Measurements from ENCODE around the gene PGM1.

The PGM1 gene

DNA sequence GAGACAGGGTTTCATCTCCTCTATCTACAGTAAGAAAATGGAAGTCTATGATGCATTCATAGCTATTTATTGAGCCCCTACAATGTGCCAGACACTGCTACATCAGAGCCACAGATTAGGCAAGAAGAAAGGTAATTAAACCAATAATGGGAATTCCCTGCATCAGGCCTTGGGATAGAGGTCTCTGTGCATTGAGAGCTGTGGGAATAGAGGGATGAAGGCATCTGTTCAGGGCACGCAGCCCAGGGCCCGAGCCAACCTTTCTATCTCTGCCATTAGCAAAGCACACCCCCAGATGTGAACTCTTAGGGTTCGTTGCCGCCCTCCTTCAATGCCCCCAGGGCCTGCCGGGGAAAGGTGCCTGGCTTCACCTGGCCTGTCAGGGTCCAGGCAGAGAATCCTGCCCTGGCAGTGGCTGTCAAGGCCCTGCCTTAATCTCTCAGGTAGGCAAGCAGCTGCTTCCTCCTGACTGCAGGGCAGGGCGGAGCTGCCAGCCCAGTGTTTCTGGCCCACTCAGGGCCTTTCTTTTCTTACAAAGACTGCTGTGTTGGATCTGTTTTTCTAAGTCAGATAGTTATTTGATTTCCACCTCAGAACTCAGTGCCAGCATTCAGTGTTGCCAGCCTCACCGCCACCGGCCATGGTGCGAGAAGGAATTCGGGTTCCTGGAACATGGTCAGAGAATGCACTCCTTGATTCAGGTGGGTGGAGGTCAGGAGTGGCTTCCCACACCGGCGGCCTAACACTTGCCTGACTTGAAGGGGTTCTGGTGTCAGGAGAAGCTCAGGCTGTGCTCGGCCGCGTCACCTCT is 76.1 kb downstream of the PGM1 start:
- no peak for DNase-seq

DNA sequence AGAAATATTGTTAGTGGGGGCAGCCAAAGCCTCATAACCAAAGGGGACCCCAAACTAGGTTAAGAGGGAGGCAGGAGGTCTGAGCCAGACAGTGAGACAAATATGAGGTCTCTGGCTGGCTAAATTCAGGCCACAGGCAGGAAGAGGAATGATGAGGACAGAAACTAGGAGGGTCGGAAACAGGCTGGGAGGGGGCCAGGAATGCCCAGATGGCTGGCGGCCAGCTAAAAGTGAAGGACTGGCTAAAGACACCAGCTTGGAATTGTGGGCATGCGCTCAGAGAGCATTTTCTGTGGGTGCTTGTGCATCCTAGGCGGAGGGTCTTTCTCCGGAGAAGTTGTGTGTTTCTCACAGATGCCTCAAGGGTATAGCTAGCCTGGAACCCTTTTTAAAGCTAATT is 77.0 kb downstream of the PGM1 start:
- no peak for DNase-seq

DNA sequence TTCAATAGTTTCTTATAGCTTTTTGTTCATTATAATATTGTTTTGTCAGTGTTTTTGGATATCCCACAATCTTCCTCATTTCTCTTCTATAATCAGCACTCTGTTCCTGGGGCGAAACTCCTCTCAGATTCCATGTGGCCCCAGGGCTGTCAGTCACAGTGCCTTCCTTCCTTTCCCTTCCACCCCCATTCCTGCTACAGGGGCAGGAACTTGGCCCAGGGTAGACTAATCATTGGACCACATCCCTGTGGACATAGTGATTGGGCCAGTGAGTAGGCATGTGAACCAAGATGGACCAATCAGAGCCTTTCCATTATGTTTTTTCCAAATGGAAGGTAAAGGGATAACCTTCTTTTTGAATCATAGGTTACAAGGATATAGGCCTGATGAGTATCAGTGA is 78.3 kb downstream of the PGM1 start:
- DNase-seq = no peak

DNA sequence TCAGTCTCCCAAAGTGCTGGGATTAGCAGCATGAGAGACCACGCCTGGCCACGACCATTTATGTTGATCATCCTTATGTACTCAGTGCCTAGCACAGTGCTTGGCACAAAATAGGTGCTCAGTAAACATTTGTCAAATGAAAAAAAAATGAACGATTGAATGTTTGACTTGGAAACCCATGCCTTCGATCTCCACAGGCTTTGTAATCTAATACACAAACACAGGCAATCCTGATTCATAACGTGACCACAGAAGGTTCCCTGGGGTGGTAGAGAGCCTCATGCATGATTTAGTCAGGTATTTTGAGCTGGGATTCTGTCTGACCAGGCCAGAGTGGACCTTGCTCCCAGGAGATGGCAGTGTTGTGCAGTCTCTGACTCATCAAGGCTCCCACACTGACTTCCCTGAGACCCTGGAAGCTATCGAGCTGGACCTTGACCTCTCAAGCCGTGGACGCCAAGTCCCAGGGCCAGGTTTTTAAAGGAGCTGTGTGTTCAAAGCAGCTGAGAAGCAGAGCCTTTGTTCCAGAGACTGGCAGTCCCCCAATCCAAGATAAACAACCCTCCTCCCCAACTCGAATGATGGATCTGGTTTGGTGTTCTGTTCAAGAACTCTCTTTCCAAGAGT is 81.1 kb downstream of the PGM1 start:
- peak in 3 of 4 experiments; percentile 16 to 47 (median 30) for DNase-seq

DNA sequence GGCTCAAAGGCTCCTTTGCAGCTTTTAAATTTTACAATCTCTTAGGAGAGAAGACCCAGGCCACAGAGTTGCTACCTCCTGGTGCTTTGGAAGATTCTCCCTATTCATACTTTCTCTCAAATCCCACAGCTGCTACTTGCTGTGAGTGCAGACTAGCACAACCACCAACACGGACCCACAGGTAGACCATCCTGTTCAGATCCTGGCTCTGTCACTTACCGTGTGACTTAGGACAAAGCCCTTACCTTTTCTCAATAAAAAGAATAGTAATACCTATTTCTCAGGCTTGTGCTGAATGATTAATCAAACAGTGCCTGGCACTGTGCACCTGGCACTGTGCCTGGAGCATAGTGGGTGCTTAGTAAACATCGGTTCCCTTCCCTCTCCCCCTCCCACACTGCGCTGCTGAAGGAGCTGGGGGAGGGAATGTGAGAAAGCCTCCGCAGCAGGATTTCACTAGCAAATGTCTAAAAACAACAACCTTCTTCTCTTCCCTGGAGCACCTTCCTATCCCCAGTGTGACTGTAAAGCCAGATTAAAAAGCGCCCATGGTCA is 81.7 kb downstream of the PGM1 start:
- DNase-seq = no peak

DNA sequence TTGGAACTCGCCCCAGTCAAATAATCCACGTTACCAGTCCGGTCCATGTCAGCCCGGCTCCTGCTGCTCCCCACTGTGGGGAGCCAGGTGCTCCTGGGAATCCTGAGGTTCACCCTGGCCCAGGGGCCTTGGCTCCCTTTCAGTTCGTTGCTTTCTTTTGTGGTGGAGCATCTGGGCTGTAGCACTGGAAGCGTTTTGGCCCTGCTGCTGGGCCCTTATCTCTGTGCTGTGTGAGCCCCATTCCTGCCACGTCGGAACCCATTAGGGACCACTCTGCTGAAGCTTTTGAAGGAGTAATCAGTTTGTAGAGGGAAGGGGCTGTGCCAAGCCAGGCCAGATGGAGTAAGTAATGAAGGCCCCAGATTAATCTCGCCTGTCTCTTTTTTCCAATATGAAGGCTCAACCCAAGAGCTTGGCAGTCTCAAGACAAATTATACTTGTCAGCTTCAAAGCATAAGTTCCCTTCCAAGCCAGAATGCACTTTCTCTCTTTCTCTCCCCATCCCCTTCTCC is 82.3 kb downstream of the PGM1 start:
- DNase-seq = no peak

DNA sequence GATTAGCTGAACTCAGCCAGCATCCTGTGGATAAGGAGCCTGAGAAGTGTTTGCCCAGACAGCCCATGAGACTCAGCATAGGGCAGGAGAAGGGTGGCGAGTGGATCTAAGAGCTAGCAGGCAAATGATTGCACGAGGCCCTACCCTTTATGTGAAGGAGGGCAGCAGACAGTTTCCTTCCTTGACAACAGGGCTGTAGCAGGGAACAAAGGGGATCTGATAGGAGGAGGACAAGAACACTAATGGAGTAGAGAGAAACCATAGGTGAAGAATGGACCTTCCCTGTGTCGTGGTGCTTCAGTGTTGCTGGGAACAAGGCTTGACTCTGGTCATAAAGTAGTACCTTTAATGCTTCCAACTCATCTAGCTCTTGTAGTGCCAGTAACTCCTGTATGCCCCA is 84.3 kb downstream of the PGM1 start:
- DNase-seq = no peak

DNA sequence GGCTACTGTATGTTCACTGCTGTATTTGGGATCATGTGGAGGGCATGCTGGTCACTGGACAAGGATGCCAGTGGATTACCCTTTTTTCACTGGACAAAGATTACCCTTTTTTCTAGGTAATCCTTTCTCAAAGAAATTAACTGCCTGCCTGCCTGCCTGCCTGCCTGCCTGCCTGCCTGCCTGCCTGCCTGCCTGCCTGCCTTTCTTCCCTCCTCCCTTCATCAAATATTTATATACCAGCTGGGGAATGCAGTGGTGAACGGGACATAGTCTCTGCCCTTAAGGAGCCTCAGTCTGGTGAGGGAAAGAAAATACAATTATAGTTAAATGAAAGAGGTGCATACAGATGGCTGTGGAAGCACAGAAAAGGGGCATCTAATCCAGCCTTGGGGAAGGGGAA is 85.0 kb downstream of the PGM1 start:
- DNase-seq = no peak

DNA sequence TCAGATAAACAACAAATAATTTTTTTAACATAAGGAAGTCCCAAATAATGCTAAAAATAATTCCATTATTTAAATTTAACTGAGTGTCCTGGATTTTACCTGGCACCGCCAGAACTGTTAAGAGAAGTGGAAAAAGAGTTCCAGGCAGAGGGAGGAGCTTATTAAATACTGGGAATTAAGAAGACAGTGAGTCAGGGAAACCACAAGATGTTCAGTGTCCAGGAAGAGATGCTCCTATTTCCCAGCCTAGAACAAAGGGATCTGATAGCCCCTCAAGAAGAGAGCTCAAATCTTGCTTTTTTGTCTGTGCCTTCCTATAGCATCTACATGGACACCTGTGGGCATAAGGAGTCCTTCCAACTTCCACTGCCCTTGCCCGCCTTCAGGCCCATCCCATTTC is 85.9 kb downstream of the PGM1 start:
- DNase-seq = no peak

DNA sequence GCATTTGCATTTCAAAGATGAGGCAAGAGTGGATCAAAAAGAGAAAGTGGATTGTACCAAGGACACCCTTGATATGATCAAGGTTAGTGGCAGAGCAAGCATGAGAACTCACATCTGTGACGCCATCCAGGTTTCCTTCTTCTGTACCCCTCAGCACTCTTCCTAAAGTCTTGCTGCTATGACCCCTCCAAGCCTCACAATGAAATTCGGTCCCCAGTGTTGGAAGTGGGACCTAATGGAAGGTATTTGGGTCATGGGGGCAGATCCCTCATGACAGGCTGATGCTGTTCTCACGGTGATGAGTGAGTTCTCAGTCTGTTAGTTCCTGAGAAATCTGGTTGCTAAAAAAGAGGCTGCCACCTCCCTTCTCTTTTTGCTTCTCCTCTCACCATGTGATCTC is 86.4 kb downstream of the PGM1 start:
- no peak for DNase-seq

DNA sequence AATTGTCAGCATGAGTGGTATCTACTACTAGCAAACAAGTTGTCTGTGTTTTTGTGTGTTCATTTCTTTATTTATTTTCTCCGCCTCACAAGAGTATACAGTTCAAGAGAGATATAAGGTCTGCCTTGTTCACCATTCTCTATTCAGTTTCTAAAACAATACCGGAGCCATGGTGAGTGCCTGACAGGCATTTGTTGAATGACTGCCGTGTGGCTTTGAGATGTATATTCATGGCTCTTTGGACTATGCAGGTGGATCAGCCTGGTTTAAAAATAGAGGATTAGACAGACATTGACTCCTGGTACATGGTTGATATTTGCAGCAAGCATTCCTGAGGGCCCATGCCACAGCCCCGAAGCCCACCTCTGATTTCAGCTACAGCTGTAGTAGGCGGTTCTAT is 89.7 kb downstream of the PGM1 start:
- DNase-seq = no peak

DNA sequence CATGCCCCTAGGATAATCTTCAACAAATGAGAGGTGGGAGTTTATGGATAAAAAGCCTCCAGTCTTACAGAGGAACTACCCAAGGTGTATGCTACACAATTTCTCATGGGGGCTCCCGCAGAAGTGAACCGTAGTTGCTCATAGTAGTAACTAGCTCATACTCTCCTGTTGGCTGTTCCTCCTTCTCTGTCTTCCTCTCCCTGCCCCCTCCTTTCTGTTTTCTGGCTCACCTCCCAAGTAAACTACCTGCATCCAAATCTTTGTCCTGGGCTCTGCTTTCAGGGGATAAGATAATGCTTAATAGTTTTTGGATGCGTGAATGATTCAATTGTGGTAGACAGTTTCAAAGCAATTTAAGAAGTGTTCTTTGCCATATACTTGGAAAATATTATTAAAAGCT is 90.5 kb downstream of the PGM1 start:
- no peak for DNase-seq

DNA sequence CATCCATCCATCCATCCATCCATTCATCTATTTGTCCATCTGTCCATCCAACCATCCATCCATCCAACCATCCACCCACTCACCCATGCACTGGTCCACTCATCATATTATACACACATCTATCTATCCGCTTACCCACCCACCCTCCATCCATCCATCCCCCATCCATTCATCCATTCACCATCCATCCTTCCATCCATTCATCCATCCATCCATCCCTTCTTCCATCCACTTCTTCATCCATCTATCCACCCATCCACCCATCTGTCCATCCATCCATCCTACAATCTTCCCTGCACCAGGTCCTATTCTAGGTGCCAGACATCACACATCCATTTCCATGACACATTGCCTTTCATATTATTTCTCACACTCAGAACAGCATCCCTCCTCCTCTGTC is 93.5 kb downstream of the PGM1 start:
- no peak for DNase-seq

DNA sequence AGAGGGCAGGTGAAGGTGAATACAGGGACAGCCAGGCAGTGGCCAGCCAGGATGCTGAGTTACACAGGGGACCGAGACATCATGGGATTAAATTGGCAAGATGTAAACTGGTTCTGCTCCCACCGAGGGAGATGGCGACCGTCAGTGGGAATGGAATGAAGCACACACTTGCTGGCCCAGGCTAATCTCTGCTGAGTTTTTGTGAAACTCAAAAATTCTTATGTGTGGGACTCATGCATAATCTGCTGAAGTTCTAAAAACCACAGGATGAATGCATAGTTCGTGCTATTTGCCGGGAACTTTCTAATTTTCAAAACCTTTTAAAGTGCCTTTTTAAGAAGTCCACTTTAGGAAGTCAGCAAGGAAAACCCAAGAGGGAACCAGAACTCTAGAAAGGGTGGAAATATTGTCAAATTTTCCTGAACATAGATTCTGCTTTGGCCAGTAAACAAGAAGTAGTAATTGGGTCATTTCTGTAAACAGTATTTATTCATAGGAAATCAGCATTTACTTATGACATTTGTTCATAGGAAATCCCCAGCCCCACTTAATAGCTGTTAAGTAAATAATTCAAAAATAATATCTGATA is 95.2 kb downstream of the PGM1 start:
- DNase-seq = no peak

DNA sequence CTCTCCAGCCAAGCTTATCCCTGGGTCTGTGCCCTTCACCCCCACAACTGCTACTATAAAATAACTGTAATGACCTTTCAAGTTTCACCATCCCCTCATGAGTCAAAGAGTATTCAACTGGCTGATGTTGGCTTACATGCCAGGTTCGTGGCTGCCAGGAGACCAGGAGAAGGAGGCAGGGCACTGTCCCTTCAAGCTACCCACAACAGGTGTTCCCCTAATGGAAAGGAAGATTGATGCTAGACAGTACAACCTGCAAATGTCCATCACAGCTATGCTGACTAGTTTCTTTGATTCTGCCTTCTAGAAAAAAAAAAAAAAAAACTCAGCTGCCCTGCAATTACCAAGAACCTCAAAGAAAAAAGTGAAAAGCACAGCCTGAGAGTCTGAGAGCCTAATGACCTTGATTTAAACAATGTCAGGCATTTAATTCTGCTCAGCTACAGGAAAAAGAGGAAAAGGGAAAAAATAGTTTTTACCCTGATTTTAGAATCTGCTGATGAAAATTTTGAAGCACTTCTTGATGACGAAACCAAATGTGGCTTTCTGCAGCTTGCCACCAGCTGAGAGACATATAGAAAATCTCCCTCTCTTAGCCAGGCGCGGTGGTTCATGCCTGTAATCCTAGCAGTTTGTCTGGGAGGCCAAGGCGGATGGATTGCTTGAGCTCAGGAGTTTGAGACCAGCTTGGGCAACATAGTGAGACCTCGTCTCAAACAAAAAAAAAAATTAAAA is 97.9 kb downstream of the PGM1 start:
- no peak for DNase-seq

DNA sequence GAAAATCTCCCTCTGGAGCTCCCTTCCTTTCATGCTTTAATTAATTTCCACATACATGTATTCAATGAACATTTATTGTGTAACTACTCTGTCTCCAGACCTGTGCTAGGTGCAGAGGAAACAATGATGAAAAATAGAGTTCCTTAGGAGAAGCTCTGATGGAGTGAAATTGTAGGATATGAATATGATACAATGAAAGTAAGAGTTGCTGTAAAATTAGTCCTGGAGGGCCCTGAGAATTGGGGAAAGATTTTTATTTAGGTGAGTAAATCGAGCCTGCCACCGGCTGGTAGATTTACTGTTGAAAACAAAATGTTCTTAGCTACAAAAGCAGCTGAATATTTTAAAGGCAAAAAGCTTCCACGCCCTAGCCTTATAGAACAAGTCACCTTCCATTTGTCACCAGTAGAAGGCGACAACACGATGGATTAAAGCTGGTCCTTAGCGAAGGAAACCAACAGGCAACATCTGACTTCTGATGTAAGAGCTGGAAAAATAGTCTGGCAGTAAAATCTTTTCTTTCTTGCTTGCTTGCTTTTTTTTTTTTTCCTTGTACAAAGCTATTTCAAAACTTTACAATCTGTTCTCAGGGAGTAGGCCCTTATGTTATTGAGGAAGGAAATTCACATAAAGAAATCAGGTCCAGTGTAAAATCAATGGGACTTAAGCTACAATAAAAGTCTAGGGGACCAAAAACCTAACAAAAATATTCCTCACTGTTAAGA is 98.7 kb downstream of the PGM1 start:
- peak; percentile 68 to 84 (median 78) for DNase-seq

DNA sequence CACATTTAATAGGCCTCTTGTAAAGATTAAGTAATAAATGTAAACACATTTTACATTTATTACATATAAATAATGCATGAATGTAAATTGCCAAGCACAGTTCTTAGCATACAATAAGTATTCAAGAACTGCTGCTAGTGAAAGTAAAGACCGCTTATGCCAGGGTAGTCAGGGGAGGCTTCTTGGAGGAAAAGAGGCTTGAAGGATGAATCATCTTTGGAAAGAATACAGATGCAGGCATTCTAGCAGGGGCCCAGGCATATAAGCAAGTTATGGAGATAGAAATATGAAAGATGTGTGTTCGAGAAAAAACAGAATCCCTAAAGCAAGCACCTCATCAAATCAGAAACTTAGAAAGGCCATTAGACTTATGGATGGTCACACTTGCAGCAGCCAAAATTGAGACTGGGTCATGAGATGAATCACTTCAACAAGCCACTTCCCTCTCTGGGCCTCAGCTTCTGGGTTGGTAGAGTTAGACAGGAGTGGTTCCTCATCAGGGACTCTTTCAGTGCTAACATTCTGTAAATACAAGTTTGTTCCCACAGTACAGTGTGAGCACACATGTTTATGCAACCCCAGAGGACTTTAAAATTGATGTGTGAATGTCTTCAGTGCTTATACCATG is 100.8 kb downstream of the PGM1 start:
- peak; percentile 67 to 78 (median 72) for DNase-seq

DNA sequence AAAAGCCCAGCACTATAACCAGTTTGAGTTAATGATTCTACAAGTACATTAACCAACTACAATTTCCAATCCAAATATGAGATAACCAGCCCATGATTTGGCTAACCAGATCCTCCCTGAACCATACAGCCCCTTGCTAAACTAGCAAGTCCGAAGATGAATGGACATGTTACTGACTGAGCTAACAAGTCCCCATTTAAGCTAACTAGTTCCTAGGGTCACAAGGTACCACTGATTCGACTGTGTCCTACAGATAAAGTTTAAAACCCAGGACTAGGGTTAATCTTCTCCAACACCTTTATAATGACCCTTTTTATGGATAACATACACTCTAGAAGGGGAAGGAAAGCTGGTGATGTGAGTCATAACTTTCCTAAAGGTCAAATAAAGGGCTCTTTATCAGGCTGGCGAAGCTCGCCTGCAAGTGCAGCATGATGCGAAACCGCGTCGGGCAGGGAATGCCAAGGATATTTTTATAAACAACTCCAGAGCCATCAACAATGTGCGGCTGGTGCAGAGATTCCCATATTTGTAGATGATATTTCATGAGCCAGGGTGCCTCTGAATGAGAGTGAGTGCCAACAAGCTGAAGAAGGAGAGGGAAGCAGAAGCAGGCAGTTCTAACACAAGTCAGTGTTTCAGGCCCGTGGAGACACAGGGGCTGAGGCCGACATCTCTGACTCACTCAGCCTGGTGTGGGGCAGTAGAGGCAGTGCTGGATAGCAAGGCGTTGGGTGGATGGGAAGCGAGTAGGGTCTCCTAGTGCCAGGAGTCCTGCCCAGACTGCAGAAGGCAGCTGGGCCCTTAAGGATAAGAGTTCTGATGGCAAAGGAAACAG is 105.0 kb downstream of the PGM1 start:
- no peak for DNase-seq

DNA sequence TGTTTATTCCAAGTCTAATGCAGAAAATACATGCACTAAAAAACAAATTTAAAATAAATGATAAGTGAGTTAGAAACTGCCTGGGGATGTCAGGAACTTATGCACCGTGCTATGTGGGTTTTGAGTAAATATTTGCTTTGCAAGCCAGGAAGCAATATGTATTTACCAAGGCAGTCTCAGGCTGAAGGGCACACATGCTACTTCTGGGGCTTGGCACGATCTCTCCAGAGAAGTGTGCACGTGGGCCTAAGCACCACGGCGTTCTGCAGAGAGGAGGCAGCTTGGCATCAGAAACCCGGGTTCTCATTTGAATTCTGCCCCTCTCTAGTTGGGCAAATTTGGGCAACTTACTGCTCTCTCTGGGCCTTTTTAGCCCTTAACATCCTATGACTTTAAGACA is 108.0 kb downstream of the PGM1 start:
- DNase-seq = no peak

DNA sequence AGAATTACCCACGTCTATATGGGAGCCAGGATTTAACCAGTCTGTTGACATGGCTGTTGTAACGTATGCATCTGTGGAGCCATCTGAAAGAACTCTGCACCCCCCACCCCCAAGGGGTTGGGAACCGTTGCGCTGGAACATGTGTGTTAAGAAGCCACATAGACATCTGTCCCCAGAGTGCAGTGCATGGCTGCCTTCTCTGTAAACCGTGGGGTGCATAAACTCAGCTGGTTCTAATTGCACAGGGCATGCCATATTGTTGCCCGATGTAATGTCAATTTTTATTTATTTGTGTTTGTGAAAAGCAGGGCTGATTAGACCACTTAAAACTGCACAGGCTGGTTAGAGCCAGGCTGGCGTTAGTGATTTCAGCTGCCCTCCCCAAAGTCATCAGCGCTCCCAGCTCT is 110.5 kb downstream of the PGM1 start:
- no peak for DNase-seq

DNA sequence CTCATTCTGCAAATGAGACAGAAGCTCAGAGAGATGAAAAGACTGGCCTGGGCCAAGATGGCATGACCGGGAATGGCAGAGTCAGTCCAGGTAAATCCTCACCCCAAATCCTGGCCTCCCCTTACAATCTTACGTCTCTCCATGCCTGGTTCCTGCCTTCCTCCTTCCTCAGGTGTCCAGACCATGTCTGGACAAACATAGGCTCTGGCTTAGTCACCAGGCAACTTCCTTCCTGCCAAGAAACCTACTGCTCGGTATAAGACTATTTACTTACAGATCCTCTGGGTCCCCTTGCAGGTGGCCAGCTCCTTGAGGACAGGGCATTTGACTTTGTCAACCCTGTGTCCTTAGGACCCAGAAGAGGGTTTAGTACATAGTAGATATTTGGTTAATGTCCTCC is 111.2 kb downstream of the PGM1 start:
- DNase-seq = no peak

All from suppressor macrophage (primary cell).